Colonic mucosa (tissue), 4 donors: ENCODE results near the gene RBM12. TPM values are rescaled to one million over a fixed set of nuclear protein-coding genes. Genes with fewer than 3 reads are reported as not detected.
"Not testable (repeated sequence)": the region's sequence is repeated elsewhere in the genome, so short reads cannot be mapped to it uniquely, and the experiment has no call there.

ENCODE experiments used
- DNase-seq: peaks from one replicate; pipeline ENCODE4 v3.0.0-alpha.2; 2020
- H3K27ac ChIP-seq: fragments of 200-600 bp; one replicate; pipeline ENCODE4 v1.8.0; 2021
- H3K27me3 ChIP-seq: fragments of 200-600 bp; one replicate; pipeline ENCODE4 v1.8.0; 2021
- H3K36me3 ChIP-seq: fragments of 200-600 bp; one replicate; pipeline ENCODE4 v1.8.0; 2021
- H3K4me1 ChIP-seq: fragments of 200-600 bp; one replicate; pipeline ENCODE4 v1.8.0; 2021; ENCODE audit warnings: mild to moderate bottlenecking
- H3K4me3 ChIP-seq: fragments of 200-600 bp; one replicate; pipeline ENCODE4 v1.8.0; 2021
- H3K9ac ChIP-seq, 2 donors: one replicate each; pipeline ENCODE4 v1.7.0; 2013; ENCODE audit warnings: control low read depth in 2 of 2, low read depth in 2 of 2, low read length in 2 of 2
- H3K9me3 ChIP-seq: fragments of 200-600 bp; one replicate; pipeline ENCODE4 v1.8.0; 2021
- CTCF ChIP-seq: fragments of 200-600 bp; IDR thresholded peaks from one replicate; pipeline ENCODE4 v1.8.0; 2022; ENCODE audit warnings: antibody characterized with exemption, mild to moderate bottlenecking
- intact Hi-C: fragments of 100-400 bp; cut with DNase I; formaldehyde crosslinking; loops from one replicate; pipeline ENCODE4 v1.14.1; 2022
- total RNA-seq, 2 donors: library from RNA; stranded (reverse); fragmentation: NEBNext Ultra II Directional in 1 of 2; extraction: Animal tissue kit (Norgen Biotek cat#: 25700) in 1 of 2; gene quantifications; one replicate each; pipeline ENCODE4 v1.2.1, GENCODE V29; 2021
- donor health status: healthy.
- donor health status: DM: no; HTN: no; CAD: no.
- donor health status: DM: no; HTN: no; CAD: no.

The RBM12 gene
- total RNA-seq, 2 donors from 2014 or later = 63.8 to 74.5 TPM

DNA sequence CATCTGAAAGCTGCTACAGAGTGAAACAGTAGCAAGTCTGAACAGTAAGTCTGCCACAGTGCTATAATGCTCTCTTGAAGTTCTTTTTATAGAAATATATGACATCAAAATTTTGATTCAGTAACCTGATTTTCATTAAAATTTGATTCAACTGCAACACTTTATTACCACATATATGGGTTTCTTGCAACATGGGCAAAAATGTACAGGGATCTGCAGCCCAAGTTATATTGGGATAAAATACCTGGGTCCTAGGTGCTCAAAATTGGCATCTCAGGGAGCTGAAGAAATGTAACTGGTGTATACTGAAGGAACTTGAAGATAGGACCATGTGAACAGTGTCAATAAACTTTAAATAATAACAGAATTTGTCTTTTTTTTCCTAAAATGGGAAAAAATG is 45.3 kb upstream of the RBM12 start:
- no peak for DNase-seq
- no peak overlapping the region for H3K27ac ChIP-seq
- no peak for TF ChIP-seq CTCF
- peaks cover 65% of the 10 kb centered on the region for H3K36me3 ChIP-seq
- H3K9me3 ChIP-seq = no peaks in the 10 kb centered on the region
- no peak overlapping the region for H3K9ac ChIP-seq
- intact Hi-C loops = no loop called here
- H3K4me3 ChIP-seq = no peak overlapping the region
- H3K4me1 ChIP-seq = no peaks in the 10 kb centered on the region
- H3K27me3 ChIP-seq = no peaks in the 10 kb centered on the region

DNA sequence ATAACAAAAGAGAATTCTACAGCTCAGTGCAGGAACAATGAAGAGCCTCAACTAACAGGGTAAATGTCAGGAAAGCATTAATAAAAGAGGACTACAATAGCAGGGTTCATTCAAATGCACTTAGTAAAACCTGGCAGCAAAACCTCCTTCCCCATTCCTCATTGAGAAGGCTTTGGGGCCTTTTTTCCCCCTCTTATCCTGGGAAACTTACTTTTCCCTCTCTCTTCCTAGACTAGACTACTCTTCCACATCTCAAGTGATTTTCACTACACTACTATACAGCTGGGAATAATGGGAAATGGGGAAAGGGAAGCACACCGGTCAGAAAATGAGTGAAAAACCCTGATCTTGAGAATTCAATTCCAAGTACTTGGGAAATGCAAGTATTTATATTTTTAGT is 44.6 kb upstream of the RBM12 start:
- H3K36me3 ChIP-seq = peaks cover 66% of the 10 kb centered on the region
- no peaks in the 10 kb centered on the region for H3K27me3 ChIP-seq
- intact Hi-C loops = loop anchor here (10.0 kb wide), 1 partner anchor 244 kb away; no protein-coding TSS in a partner anchor
- no peak overlapping the region for H3K9ac ChIP-seq
- H3K4me3 ChIP-seq = no peak overlapping the region
- DNase-seq = no peak
- H3K4me1 ChIP-seq = no peaks in the 10 kb centered on the region
- TF ChIP-seq CTCF = no peak
- H3K27ac ChIP-seq = no peak overlapping the region
- no peaks in the 10 kb centered on the region for H3K9me3 ChIP-seq

GRCh38 chr20:35708502-35708901 is 43.8 kb upstream of the RBM12 start:
- H3K27me3 ChIP-seq = no peaks in the 10 kb centered on the region
- H3K4me1 ChIP-seq = no peaks in the 10 kb centered on the region
- H3K36me3 ChIP-seq = peaks cover 70% of the 10 kb centered on the region
- no peak for DNase-seq
- no peak overlapping the region for H3K9ac ChIP-seq
- no peak overlapping the region for H3K4me3 ChIP-seq
- H3K27ac ChIP-seq = no peak overlapping the region
- intact Hi-C loops = loop anchor here (10.0 kb wide), 1 partner anchor 244 kb away; no protein-coding TSS in a partner anchor
- TF ChIP-seq CTCF = no peak
- no peaks in the 10 kb centered on the region for H3K9me3 ChIP-seq

DNA sequence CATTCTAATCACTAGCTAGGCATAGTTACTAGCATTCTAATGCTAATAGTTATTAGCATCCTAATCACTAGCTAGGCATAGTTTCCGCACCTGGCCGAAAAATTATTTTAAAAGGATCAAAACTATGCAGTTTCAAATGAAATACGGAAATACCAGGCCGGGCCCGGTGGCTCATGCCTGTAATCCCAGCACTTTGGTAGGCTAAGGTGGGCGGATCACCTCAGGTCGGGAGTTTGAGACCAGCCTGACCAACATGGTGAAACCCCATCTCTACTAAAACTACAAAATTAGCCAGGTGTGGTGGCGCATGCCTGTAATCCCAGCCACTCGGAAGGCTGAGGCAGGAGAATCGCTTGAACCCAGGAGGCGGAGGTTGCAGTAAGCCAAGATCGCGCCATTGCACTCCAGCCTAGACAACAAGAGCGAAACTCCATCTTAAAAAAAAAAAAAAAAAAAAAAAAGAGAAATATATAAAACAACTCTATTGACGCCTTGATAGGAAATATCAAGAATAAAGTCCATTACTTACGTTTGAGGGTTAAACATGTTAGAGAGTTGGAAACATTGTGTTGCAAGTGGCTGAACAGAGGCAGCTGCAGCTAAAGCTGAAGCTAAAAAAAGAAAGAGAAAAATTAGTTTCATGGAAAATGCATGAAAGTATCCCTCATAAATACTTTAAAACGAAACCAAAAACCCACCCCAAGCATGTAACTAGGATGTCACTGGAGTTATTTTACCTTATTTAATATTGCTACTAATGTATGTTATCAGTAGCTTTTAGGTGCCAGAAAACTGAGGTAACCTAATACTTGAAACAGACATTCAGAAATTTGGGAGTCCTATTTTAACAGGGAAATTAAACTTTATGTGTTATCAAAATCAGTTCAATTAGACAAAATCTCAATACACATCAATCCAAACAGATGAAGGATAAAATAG is 42.2 kb upstream of the RBM12 start:
- H3K9me3 ChIP-seq, H3K27ac ChIP-seq, H3K27me3 ChIP-seq, H3K4me1 ChIP-seq, H3K9ac ChIP-seq, H3K4me3 ChIP-seq, DNase-seq: not testable (repeated sequence)
- intact Hi-C loops = loop anchor here (10.0 kb wide), 1 partner anchor 242 kb away; no protein-coding TSS in a partner anchor
- peaks cover 57% of the 10 kb centered on the region for H3K36me3 ChIP-seq

DNA sequence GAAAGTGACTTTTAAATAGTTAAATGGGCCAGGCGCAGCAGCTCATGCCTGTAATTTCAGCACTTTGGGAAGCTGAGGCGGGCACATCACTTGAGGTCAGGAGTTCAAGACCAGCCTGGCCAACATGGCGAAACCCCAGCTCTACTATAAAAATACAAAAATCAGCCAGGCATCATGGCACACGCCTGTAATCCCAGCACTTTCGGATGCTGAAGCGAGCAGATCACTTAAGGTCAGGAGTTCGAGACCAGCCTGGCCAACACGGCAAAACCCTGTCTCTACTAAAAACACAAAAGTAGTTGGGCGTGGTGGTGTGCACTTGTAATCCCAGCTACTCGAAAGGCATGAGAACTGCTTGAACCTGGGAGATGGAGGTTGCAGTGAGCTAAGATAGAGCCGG is 41.2 kb upstream of the RBM12 start:
- H3K36me3 ChIP-seq = peaks cover 50% of the 10 kb centered on the region
- intact Hi-C loops = loop anchor here (10.0 kb wide), 1 partner anchor 241 kb away; no protein-coding TSS in a partner anchor
- not testable (repeated sequence) for H3K4me1 ChIP-seq, DNase-seq, H3K4me3 ChIP-seq, H3K9me3 ChIP-seq, H3K27ac ChIP-seq, H3K9ac ChIP-seq, H3K27me3 ChIP-seq

- Histone ChIP-seq H3K4me3 (no peak overlapping the region), H3K4me1 (no peaks in the 10 kb centered on the region)
Measured at GRCh38 chr20:35704514-35705261, 40.0 kb upstream of the RBM12 start.

More at GRCh38 chr20:35704514-35705261, 40.0 kb upstream of the RBM12 start:
- Histone ChIP-seq H3K27me3 (no peaks in the 10 kb centered on the region), H3K36me3 (peaks cover 40% of the 10 kb centered on the region), H3K9me3 (no peaks in the 10 kb centered on the region), H3K27ac (no peak overlapping the region), H3K9ac (no peak overlapping the region)
- TF ChIP-seq CTCF = no peak
- intact Hi-C loops = loop anchor here (10.0 kb wide), 1 partner anchor 240 kb away; no protein-coding TSS in a partner anchor
- no peak for DNase-seq
